WTC11 (cell line): ENCODE measurements around the gene ETNK2.

Source experiments
- AFF4 ChIP-seq: sonication (generic); formaldehyde crosslinking; IDR thresholded peaks from 2 replicates; pipeline ENCODE4 v1.8.1; 2023; ENCODE audit warnings: mild to moderate bottlenecking, missing genetic modification reagents, borderline replicate concordance
- ATF3 ChIP-seq: sonication (generic); formaldehyde crosslinking; conservative IDR thresholded peaks from 2 replicates; pipeline ENCODE4 v1.8.1; 2022; ENCODE audit warnings: mild to moderate bottlenecking, missing genetic modification reagents
- CBFB ChIP-seq: sonication (generic); formaldehyde crosslinking; IDR thresholded peaks from 2 replicates; pipeline ENCODE4 v1.8.1; 2022; ENCODE audit warnings: mild to moderate bottlenecking, low read depth, missing genetic modification reagents
- CREB1 ChIP-seq: sonication (generic); formaldehyde crosslinking; IDR thresholded peaks from 2 replicates; pipeline ENCODE4 v1.8.0; 2023; ENCODE audit warnings: mild to moderate bottlenecking, missing genetic modification reagents
- EMX1 ChIP-seq: fragments of 250-450 bp; sonication (Bioruptor Pico); IDR thresholded peaks from 2 replicates; pipeline ENCODE4 v1.8.0; 2021; ENCODE audit warnings: mild to moderate bottlenecking
- NFYB ChIP-seq: sonication (generic); formaldehyde crosslinking; conservative IDR thresholded peaks from 2 replicates; pipeline ENCODE4 v1.8.0; 2022; ENCODE audit warnings: low read depth, missing genetic modification reagents
- PREB ChIP-seq: sonication (generic); formaldehyde crosslinking; IDR thresholded peaks from 2 replicates; pipeline ENCODE4 v1.8.1; 2022; ENCODE audit warnings: mild to moderate bottlenecking, missing genetic modification reagents, moderate library complexity, borderline replicate concordance
- STAT6 ChIP-seq: sonication (generic); formaldehyde crosslinking; conservative IDR thresholded peaks from 2 replicates; pipeline ENCODE4 v1.8.1; 2023; ENCODE audit warnings: mild to moderate bottlenecking, low read depth, missing genetic modification reagents, moderate library complexity
- TCF7 ChIP-seq: sonication (generic); formaldehyde crosslinking; IDR thresholded peaks from 2 replicates; pipeline ENCODE4 v1.8.0; 2022; ENCODE audit warnings: mild to moderate bottlenecking, low read depth, missing genetic modification reagents, moderate library complexity
- ZNF263 ChIP-seq: sonication (generic); formaldehyde crosslinking; IDR thresholded peaks from 2 replicates; pipeline ENCODE4 v1.8.1; 2022; ENCODE audit warnings: low read depth, mild to moderate bottlenecking, moderate library complexity, missing genetic modification reagents
- ZNF671 ChIP-seq: fragments of 250-450 bp; sonication (Bioruptor Pico); IDR thresholded peaks from 2 replicates; pipeline ENCODE4 v1.8.0; 2021; ENCODE audit warnings: mild to moderate bottlenecking
- TF ChIP-seq, protein P1 (sequence below): fragments of 200-600 bp; IDR thresholded peaks from 2 replicates; pipeline ENCODE4 v1.8.0; 2022; ENCODE audit warnings: antibody characterized with exemption
- TF ChIP-seq, protein P2 (sequence below): sonication (generic); formaldehyde crosslinking; IDR thresholded peaks from 2 replicates; pipeline ENCODE4 v1.8.0; 2022; ENCODE audit warnings: mild to moderate bottlenecking, missing genetic modification reagents
- TF ChIP-seq, protein P3 (sequence below): sonication (generic); formaldehyde crosslinking; IDR thresholded peaks from 2 replicates; pipeline ENCODE4 v1.8.0; 2022; ENCODE audit warnings: mild to moderate bottlenecking, missing genetic modification reagents

- TF ChIP-seq EMX1 (CRISPR knock-in tag) (no peak), TCF7 (CRISPR knock-in tag) (no peak), CBFB (CRISPR knock-in tag) (no peak), ATF3 (CRISPR knock-in tag) (no peak), NFYB (no peak), ZNF263 (no peak), PREB (CRISPR knock-in tag) (no peak), STAT6 (CRISPR knock-in tag) (no peak), AFF4 (CRISPR knock-in tag) (no peak), ZNF671 (no peak), CREB1 (CRISPR knock-in tag) (no peak)
- TF ChIP-seq, protein P1, sequence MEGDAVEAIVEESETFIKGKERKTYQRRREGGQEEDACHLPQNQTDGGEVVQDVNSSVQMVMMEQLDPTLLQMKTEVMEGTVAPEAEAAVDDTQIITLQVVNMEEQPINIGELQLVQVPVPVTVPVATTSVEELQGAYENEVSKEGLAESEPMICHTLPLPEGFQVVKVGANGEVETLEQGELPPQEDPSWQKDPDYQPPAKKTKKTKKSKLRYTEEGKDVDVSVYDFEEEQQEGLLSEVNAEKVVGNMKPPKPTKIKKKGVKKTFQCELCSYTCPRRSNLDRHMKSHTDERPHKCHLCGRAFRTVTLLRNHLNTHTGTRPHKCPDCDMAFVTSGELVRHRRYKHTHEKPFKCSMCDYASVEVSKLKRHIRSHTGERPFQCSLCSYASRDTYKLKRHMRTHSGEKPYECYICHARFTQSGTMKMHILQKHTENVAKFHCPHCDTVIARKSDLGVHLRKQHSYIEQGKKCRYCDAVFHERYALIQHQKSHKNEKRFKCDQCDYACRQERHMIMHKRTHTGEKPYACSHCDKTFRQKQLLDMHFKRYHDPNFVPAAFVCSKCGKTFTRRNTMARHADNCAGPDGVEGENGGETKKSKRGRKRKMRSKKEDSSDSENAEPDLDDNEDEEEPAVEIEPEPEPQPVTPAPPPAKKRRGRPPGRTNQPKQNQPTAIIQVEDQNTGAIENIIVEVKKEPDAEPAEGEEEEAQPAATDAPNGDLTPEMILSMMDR = no peak
- TF ChIP-seq, protein P2, sequence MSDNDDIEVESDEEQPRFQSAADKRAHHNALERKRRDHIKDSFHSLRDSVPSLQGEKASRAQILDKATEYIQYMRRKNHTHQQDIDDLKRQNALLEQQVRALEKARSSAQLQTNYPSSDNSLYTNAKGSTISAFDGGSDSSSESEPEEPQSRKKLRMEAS (CRISPR knock-in tag) = no peak
- TF ChIP-seq, protein P3, sequence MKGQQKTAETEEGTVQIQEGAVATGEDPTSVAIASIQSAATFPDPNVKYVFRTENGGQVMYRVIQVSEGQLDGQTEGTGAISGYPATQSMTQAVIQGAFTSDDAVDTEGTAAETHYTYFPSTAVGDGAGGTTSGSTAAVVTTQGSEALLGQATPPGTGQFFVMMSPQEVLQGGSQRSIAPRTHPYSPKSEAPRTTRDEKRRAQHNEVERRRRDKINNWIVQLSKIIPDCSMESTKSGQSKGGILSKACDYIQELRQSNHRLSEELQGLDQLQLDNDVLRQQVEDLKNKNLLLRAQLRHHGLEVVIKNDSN (CRISPR knock-in tag) = no peak
Observed at GRCh38 chr1:204093781-204094180, 58.1 kb downstream of the ETNK2 start.
